HG02938 (cell line): Measurements from ENCODE around the gene KCNN1.
"Not testable (repeated sequence)": the region's sequence is repeated elsewhere in the genome, so short reads cannot be mapped to it uniquely, and the experiment has no call there.

Experiments
- ATAC-seq: cut with Tn5 transposase; IDR thresholded peaks from one replicate; pipeline ENCODE4 v1.9.1; 2021; ENCODE audit warnings: mild to moderate bottlenecking, moderate library complexity; ENCODE audit not compliant: unreplicated experiment

The KCNN1 gene

DNA sequence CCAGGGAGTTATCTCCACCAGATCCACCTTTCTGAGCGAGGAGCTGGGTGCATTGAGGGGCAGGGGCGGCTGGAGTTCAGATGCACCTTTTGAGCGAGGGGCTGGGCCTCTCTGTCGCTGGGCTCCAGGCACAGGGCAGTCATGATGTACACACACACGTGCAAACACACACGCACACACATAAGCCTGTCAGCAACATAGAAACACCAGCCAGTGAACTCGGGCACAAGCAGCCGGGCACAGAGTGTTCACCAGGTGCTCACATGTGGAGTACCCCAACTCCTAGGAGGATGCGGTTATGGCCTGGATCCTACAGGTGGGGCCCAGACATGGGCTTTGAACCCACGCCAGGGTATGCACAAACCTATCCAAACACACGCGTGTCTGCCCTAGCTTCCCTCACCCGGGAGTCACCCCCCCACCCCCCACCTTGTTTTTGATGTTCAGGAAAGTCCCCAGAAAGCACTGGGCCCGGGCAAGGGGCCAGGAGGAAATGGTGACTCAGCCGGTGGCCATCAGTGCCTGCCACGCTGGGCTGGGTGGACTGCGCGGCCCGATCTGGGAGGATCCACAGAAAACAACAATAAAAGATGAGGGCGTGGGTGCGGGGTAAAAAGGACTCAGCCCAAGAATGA, 54.3 kb downstream of the KCNN1 start:
- ATAC-seq, result no peak

DNA sequence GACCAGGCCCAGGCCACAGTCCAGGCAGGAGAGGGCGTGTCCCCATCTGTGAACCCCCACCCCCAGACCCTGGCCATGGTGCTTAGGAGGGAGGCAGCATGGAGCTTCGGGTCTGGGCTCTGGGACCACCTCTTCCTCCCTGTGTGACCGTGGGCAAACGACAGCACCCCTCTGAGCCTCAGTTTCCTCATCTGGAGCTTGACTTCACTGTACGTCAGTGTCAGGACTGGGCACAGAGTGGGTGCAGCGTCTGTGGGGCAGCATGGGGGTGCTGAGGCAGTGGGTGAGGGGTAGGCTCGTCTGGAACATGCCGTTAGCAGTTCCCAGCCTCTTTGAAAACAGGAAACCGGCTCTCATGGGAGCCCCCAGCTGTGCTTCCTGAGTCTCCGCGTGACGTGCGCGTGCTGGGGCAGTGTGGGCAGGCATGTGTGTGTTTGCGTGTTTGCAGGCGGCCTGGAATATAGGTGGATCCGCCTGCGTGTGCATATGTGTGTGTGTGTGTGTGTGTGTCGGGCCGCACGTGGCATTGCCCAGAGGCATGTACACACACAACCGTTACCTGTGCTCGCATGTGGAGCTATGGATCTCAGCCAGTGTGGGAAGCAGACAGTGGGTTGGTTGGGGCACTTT, 56.8 kb downstream of the KCNN1 start:
- no peak for ATAC-seq

DNA sequence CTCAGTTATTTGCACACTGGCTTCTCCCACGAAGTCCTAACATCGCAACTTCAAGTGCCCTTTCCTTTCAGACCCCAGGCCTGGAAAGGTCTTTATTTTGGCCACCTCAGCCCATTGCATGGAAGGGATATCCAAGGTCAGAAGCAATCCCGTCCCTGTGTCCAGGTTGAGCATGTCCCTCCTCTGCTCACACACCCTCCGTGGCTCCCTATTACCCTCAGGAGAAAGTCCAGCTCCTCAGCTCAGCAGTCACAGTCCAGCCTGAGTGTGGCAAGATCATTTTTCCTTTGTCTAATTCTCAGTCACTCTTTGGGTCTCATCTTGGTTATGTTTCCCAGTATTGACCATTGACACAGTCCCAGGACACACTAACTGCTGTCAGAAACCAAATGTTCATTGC, 60.2 kb downstream of the KCNN1 start:
- no peak for ATAC-seq

DNA sequence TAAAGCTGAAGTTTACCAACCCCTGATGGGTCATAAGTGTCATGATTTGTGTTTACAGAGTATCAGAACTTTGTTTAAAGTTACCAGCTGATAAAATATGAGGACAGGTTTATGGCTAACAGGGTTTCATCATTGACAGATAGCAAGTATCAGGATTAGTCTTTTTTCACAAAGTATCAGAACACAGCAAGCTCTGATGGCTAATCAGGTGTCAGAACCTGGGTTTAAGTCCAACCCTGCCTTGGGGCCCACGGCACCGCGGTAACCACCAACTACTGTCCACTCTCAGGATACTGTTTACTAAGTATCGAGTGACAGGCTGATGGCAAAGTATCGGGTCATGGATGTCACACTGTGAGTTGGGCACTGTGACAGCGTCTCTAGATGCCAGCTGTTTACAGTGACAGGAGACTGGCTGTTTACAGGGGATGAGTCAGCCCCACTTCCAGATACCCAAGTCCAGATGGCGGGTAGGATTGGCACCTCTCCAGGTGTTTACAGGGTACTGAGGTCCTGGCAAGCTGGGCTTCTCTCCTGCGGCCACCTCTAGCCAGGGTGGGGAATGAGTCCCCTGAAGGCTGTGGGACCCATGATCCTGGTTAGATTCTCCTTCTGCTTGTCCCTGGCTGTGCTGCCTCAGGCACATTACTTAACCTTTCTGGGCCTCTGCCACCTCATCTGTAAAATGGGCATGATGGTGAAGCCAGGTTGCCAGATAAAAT, 62.9 kb downstream of the KCNN1 start:
- ATAC-seq, result no peak

DNA sequence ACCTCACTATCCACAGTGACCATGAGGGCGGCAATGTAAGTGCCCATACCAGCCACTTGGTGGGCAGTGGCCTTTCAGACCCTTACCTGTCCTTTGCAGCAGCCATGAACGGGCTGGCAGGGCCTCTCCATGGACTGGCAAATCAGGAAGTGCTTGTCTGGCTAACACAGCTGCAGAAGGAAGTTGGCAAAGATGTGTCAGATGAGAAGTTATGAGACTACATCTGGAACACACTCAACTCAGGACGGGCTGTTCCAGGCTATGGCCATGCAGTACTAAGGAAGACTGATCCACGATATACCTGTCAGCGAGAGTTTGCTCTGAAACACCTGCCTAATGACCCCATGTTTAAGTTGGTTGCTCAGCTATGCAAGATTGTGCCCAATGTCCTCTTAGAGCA, 64.5 kb downstream of the KCNN1 start:
- not testable (repeated sequence) for ATAC-seq

DNA sequence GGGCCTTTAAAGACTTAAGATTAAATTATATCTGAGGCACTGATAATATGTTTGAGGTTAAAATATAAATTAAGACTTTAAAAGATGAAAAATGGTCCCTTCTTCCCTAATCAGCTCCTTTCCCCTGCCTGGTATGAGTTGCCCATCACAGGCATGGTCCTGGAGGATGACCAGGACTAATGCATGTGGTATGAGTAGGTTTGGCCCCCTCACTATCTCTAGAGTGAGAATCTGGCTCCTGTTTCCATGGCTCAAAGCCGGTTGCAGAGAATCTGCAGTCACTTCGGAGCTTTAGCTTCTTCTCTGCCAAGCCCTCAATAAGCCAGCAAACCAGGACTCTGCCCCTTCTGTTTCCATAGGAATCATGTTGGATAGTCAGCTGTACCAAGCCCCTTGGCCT, 65.2 kb downstream of the KCNN1 start:
- not testable (repeated sequence) for ATAC-seq

DNA sequence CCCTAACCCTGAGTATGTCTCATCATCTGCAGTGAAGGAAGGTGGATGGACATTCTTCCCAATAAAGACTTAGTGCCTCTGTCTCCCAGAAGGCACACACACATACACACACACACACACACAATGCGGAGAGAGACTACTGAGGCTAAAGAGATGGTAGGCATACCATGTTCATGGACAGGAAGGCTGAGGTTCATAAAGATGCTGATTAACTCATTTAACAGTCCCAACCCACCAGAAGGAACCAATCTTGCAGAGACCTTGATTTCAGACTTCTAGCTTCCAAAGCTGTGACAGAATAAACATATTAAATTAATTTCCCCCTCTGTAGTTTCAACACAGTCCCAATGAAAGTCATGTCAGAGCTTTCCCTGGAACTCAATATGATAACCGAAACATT, 74.1 kb downstream of the KCNN1 start:
- ATAC-seq, result no peak

DNA sequence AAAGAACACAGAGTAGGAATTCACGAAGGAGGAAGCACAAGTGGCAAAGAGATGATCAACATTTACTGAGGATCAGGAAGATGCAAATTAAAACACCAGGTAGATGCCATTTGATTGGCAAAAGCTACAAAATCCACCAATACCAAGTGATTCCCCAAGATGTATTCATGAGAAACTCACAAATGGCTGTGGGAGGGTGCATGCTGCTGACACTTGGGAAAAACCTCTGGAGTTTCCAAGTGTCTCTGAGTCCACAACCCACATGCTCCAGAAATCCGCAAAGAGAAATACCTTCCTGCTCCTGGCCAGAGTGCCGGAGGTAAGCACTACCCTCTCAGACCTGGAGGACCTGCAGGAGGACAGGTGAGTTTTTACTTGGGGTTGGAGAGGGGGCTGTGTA, 76.8 kb downstream of the KCNN1 start:
- no peak for ATAC-seq

DNA sequence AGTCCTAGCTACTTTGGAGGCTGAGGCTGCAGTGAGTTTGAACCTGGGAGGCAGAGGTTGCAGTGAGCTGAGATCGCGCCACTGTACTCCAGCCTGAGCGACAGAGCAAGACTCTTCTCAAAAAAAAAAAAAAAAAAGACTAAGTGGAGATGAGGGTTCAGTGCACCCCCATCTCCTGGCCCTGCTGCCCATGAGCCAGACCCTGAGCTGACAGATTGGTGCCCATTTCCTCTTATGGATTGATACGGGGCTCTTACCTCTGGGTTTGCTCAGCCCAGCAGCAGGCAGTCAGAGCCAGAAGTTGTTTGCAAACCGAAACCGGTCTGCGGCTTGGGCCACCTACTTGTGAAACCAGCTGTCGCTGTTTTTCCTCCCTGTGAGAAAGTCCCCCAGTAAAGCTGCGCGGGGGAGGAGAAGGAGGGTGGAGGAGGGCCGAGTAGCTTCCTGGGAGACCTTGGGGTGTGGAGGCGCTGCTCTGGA, 78.0 kb downstream of the KCNN1 start:
- ATAC-seq, result peak; percentile 89

DNA sequence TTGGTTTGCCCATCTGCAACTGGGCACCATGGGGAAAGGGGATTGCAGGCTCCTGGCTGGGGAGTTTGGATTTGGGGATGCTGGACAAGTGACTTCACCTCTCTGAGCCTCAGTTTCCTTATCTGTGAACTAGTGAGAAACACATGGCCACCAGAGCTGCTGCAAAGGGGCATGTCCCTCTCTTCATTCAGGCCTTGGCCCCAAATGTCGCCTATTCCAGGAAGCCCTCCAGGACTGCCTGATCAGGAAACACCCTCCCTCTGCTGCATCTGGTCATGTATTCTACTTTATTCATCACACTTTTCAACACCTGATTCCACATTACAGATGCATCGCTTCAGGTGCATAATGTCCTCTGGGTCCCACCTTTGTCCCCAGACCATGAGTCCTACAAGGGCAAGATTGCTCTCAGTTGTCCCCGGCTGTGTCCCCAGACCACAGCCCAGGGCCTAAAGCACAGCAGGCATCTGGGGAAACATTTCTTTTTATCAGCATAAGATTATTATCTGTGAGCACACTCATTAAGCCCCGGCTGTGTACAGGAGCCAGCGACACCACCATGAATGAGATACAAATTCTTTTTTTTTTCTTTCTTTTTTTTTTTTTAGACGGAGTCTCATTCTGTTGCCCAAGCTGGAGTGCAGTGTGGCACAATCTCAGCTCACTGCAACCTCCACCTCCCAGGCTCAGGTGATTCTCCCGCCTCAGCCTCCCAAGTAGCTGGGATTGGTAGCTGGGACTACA, 78.6 kb downstream of the KCNN1 start:
- ATAC-seq, result no peak

DNA sequence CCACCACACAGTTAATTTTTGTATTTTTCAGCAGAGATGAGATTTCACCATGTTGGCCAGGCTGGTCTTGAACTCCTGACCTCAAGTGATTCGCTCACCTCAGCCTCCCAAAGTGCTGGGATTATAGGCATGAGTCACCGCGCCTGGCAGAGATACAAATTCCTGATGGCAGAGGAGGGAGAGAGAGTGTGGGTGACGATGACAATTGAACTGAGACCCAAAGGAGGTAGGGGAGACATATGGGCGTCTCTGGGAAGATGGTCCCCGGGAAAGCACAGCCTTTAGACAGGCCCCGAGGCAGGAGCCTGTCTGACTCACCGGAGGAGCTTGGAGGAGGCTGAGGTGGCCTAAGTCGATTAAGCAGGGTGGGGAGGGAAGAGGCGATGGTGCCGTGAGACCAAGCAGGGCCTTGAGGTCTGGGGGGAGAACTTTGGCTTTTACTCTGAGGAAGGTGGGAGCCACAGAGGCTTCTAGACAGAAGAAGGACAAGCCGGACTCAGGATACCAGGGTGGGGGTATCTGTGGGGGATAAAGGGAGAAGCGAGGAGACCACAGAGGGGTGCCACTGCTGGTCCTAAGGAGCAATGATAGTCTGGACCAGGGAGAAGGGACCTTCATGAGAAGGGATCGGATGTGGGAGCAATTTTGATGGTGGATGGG, 79.3 kb downstream of the KCNN1 start:
- ATAC-seq, result no peak

DNA sequence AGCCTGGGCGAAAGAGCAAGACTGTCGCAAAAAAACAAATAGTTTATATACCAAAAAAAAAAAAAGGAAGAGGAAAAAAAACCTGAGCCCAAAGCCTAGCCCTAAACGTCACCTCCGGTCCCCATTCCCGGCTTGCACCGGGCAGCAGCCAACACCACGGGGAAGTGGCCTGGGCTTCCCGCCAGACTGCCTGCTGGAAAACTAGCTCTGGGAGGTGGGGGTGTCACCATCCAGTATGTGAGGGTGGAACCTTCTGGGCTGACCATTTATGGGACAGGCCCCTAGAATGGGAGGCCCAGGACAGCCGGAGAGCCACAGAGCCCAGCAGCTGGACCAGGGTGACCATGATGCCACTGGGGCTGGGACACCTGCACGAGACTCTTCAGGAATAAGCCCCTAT, 82.5 kb downstream of the KCNN1 start:
- ATAC-seq, result no peak
